Bronchial epithelial cell (primary cell): ENCODE measurements around the gene TBC1D22A. TPM values are rescaled to one million over a fixed set of nuclear protein-coding genes. Genes with fewer than 3 reads are reported as not detected.

Experiments
- DNase-seq: peaks from one replicate; pipeline ENCODE4 v3.0.0-alpha.2; 2010; ENCODE audit warnings: low read depth
- FAIRE-seq: peaks from 2 replicates; lab custom pipeline; 2011; peaks lifted over from hg19 to GRCh38; lab: Jason Lieb, UNC
- H3K27me3 ChIP-seq: 2 replicates; pipeline ENCODE4 v1.5.1; 2011; ENCODE audit warnings: low read length; ENCODE audit not compliant: control insufficient read depth, insufficient read depth
- H3K36me3 ChIP-seq: 2 replicates; pipeline ENCODE4 v1.5.1; 2011; ENCODE audit warnings: low read length; ENCODE audit not compliant: control insufficient read depth, insufficient read depth
- H3K4me3 ChIP-seq: 2 replicates; pipeline ENCODE4 v1.5.1; 2011; ENCODE audit warnings: mild to moderate bottlenecking, low read depth, low read length, control low read depth
- CTCF ChIP-seq: IDR thresholded peaks from 2 replicates; pipeline ENCODE4 v1.5.1; 2011; ENCODE audit warnings: mild to moderate bottlenecking, moderate library complexity, low read length, control low read depth, inconsistent platforms; ENCODE audit not compliant: insufficient read depth, severe bottlenecking
- total RNA-seq: library from RNA; depleted of rRNA; stranded (reverse); fragments of >200 nt; gene quantifications from 2 replicates; pipeline ENCODE4 v1.2.1, GENCODE V29; 2014

Gene TBC1D22A
- total RNA-seq, 1 donor from 2014 or later, result 10.0 TPM

DNA sequence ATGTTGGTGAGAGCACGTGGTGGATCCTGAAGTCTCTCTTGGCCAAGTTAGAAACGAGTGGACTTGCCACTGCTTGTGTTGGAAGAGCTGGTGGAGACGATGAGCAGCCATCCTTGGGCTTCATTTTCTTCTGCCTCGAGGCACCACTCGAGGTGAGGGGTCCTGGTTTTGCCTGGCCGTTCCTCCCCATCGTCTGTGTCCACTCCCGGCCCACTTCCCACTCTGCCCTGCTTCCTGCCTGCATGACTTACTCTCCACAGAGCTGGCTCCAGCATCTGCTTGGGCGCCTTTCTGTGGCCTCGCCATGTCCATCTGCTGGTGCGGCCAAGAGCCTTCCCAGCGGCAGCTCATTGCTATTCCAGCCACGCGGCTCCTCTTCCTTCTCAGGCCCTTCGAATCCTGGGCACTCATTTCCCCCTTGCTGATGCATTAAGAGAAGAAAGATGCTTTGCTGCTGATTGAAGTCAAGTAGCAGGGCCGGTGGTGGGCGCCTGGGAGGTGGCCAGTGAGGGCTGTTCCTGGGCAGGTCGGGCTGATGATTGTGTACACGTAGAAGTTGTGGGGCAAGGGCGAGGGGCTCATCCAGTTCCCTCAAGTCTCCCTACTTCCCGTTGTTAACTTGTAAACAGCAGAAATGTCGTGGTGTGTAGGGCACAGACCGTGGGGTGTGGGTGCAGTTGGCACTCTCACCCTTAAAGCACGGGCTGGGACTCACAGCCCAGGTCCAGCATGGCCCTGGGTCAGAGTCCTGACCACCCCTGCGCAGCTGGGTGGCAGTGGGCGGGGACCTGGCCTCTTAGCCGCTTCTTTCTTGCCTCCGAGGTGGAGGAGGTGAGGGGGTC, 292.0 kb downstream of the TBC1D22A start:
- FAIRE-seq, result no peak
- no peak for TF ChIP-seq CTCF
- Histone ChIP-seq H3K4me3 (no peak overlapping the region), H3K27me3 (no peaks in the 10 kb centered on the region), H3K36me3 (peaks cover 2% of the 10 kb centered on the region)
- no peak for DNase-seq

GRCh38 chr22:47055073-47055355, 292.6 kb downstream of the TBC1D22A start:
- H3K36me3 ChIP-seq, result peaks cover 2% of the 10 kb centered on the region
- no peak for TF ChIP-seq CTCF
- no peak for FAIRE-seq
- no peaks in the 10 kb centered on the region for H3K27me3 ChIP-seq
- H3K4me3 ChIP-seq, result no peak overlapping the region
- no peak for DNase-seq

DNA sequence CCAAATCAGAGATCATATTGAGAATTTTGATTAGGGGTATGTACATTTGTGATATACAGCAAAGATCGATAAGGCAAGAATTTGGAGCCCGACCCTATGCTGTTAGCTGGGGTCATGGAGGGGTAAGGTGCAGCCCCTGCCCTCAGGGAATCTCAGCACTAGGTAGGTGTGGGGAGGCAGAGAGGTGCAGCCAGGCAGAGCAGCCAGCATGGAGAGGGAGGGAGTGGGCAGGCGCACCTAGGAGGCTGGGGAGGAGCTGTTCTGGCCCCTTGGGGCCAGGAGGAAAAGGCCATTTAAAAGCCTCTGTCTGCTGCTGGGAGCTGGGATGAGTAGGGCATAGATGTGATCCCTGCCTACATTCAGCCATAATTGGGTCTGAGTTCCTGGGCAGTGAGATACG, 293.0 kb downstream of the TBC1D22A start:
- no peak for DNase-seq
- no peak overlapping the region for H3K4me3 ChIP-seq
- no peaks in the 10 kb centered on the region for H3K27me3 ChIP-seq
- peaks cover 2% of the 10 kb centered on the region for H3K36me3 ChIP-seq
- no peak for FAIRE-seq
- TF ChIP-seq CTCF, result no peak

DNA sequence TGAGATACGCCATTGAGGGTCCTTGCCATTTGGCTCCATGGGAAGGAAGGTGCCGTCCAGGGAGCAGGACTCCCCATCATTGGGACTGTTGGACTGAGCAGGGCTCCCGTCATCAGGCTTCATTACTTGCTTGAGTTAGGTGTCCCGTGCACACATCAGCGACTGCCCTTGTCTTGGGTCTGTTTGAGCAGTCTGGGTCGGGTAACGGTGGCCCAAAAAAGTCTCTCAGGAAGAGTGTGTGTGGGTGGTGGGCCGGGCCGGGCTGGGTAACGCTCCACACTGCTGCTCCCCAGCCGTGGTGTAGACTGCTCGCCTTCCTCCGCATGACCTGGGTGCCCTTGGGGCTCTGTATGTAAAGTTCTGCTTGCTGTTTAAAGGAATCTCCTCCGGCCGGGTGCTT, 293.5 kb downstream of the TBC1D22A start:
- DNase-seq (no peak), FAIRE-seq (no peak)
- no peak overlapping the region for H3K4me3 ChIP-seq
- H3K27me3 ChIP-seq, result no peaks in the 10 kb centered on the region
- TF ChIP-seq CTCF, result no peak
- peaks cover 4% of the 10 kb centered on the region for H3K36me3 ChIP-seq

DNA sequence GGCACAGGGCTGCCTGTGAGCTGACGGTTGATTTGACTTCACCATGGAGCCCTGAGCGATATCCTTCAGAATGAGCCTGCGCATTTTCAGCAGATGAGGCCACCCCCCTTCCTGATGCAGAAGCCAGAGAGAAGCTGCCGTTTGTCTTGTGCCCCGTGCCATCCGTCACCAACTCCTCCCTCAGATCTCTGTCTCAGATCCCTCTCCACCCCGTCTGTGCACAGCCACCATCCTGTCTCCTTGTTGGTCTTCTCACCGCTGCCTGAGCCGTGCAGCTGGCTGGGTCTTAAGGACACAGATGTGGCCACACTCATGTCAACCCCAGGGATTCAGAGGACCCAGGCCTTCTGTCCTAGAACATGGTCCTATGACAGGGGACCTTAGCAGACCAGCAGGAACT, 293.9 kb downstream of the TBC1D22A start:
- TF ChIP-seq CTCF, result no peak
- DNase-seq (no peak), FAIRE-seq (no peak)
- no peak overlapping the region for H3K4me3 ChIP-seq
- no peaks in the 10 kb centered on the region for H3K27me3 ChIP-seq
- H3K36me3 ChIP-seq, result peaks cover 4% of the 10 kb centered on the region
